K562 (cell line): Measurements from ENCODE around the gene SLC30A10. TPM values are rescaled to one million over a fixed set of nuclear protein-coding genes. Genes with fewer than 3 reads are reported as not detected.

Experiments
- ATAC-seq: fragments of 200-7000 bp; cut with Tn5 transposase; 3 replicates; pipeline ENCODE4 v1.9.1; 2020; ENCODE audit warnings: moderate library complexity
- BruUV-seq: library from RNA; stranded (reverse); fragments of 400-500 nt; replicated peaks from 2 replicates; lab custom pipeline; 2021; lab: Mats Ljungman, UMichigan
- CTCF ChIA-PET: fragments of 300-600 bp; formaldehyde crosslinking; extraction: SDS; loops from one replicate; lab custom pipeline; 2021; ENCODE audit warnings: low intra/inter-chr PET ratio; lab: Yijun Ruan, JAX
- POLR2A ChIA-PET: fragments of 300-600, 350-650 bp; sonication (Branson Sonifier 250); formaldehyde crosslinking; extraction: SDS; loops from one replicate; lab custom pipeline; 2021; ENCODE audit warnings: antibody characterized with exemption, inconsistent platforms; lab: Yijun Ruan, JAX
- DNase-seq, 4 experiments: peaks; one replicate each; pipeline versions ENCODE4 v3.0.0 to v3.0.0-alpha.2; 2011 to 2018; ENCODE audit warnings: low spot score in 3 of 4, mixed read lengths in 3 of 4; ENCODE audit errors: extremely low read depth in 1 of 4
- FAIRE-seq: peaks from 2 replicates; lab custom pipeline; 2011; peaks lifted over from hg19 to GRCh38; lab: Jason Lieb, UNC
- H2AFZ ChIP-seq: 2 replicates; pipeline ENCODE4 v1.6.0; 2011; ENCODE audit warnings: low read depth, low read length, control low read depth, inconsistent platforms
- H3K27ac ChIP-seq: fragments of 200-600 bp; 3 replicates; pipeline ENCODE4 v1.8.0; 2011; ENCODE audit warnings: low read depth, mild to moderate bottlenecking, control low read depth, inconsistent platforms, low read length, moderate library complexity, mixed read lengths; ENCODE audit errors: extremely low read depth
- H3K27me3 ChIP-seq, 2 experiments: fragments of 300-600 bp in 1 of 2; 2 replicates in 1 of 2; 3 replicates in 1 of 2; pipeline versions ENCODE4 v1.6.0 to v1.8.0; 2011; ENCODE audit warnings: inconsistent platforms in 2 of 2, low read length in 2 of 2, mild to moderate bottlenecking in 1 of 2, mixed read lengths in 1 of 2, moderate library complexity in 1 of 2; ENCODE audit not compliant: control insufficient read depth in 2 of 2, insufficient read depth in 2 of 2
- H3K36me3 ChIP-seq: fragments of 300-600 bp; 3 replicates; pipeline ENCODE4 v1.8.0; 2011; ENCODE audit warnings: mild to moderate bottlenecking, low read length, inconsistent platforms; ENCODE audit not compliant: control insufficient read depth, insufficient read depth
- H3K4me1 ChIP-seq, 2 experiments: fragments of 200-600 bp in 1 of 2; replicated peaks in 1 of 2; 2 replicates in 1 of 2; 3 replicates in 1 of 2; pipeline versions ENCODE4 v1.5.1 to v1.8.0; 2011; ENCODE audit warnings: inconsistent platforms in 2 of 2, low read length in 2 of 2, mild to moderate bottlenecking in 1 of 2, mixed read lengths in 1 of 2, moderate library complexity in 1 of 2; ENCODE audit not compliant: control insufficient read depth in 2 of 2, insufficient read depth in 2 of 2
- H3K4me2 ChIP-seq: 2 replicates; pipeline ENCODE4 v1.6.1; 2011; ENCODE audit warnings: low read length, control low read depth, inconsistent platforms, mixed read lengths; ENCODE audit not compliant: insufficient read depth
- H3K4me3 ChIP-seq: fragments of 200-600 bp; sonication (generic), shearing (Covaris generic); 2 replicates; pipeline ENCODE4 v1.5.1; 2016; ENCODE audit warnings: control low read depth, inconsistent platforms
- H3K79me2 ChIP-seq: fragments of 200-600 bp; 3 replicates; pipeline ENCODE4 v1.8.0; 2011; ENCODE audit warnings: low read length, inconsistent platforms; ENCODE audit not compliant: control insufficient read depth, insufficient read depth
- H3K9ac ChIP-seq, 2 experiments: 2 replicates each; pipeline versions ENCODE4 v1.6.0 to v1.6.1; 2011; ENCODE audit warnings: low read depth in 2 of 2, low read length in 2 of 2, control low read depth in 1 of 2, inconsistent platforms in 1 of 2, mild to moderate bottlenecking in 1 of 2, mixed read lengths in 1 of 2; ENCODE audit not compliant: insufficient read depth in 1 of 2
- H3K9me1 ChIP-seq: one replicate; pipeline ENCODE4 v1.6.0; 2011; ENCODE audit warnings: inconsistent platforms, mild to moderate bottlenecking, low read length, moderate library complexity; ENCODE audit not compliant: control insufficient read depth, insufficient read depth
- H3K9me3 ChIP-seq: replicated peaks from 2 replicates; pipeline ENCODE4 v1.5.1; 2011; ENCODE audit warnings: low read depth, low read length, inconsistent platforms; ENCODE audit not compliant: control insufficient read depth, insufficient read depth
- H4K20me1 ChIP-seq: replicated peaks from 2 replicates; pipeline ENCODE4 v1.6.1; 2011; ENCODE audit warnings: low read length, inconsistent platforms, mixed read lengths; ENCODE audit not compliant: control insufficient read depth, insufficient read depth
- BMI1 ChIP-seq: fragments of 150-350 bp; IDR thresholded peaks from 2 replicates; pipeline ENCODE4 v1.6.1; 2014; ENCODE audit warnings: low read length
- CCAR2 ChIP-seq: fragments of 200-400 bp; formaldehyde crosslinking; IDR thresholded peaks from 2 replicates; pipeline ENCODE4 v1.6.1; 2017; ENCODE audit warnings: mild to moderate bottlenecking, low read depth, low read length
- MECOM ChIP-seq: fragments of 250-450 bp; sonication (Bioruptor Pico); IDR thresholded peaks from 2 replicates; pipeline ENCODE4 v1.8.0; 2022; ENCODE audit warnings: inconsistent platforms
- NFATC3 ChIP-seq: fragments of 450-650 bp; IDR thresholded peaks from 2 replicates; pipeline ENCODE4 v1.6.1; 2017; ENCODE audit warnings: mild to moderate bottlenecking
- PCBP1 ChIP-seq: fragments of 200-400 bp; formaldehyde crosslinking; IDR thresholded peaks from 2 replicates; pipeline ENCODE4 v1.6.1; 2018; ENCODE audit warnings: mild to moderate bottlenecking, low read depth, low read length; ENCODE audit not compliant: poor library complexity, severe bottlenecking
- PCBP2 ChIP-seq: fragments of 200-400 bp; formaldehyde crosslinking; IDR thresholded peaks from 2 replicates; pipeline ENCODE4 v1.6.1; 2018; ENCODE audit warnings: low read length, low read depth, mild to moderate bottlenecking, moderate library complexity; ENCODE audit not compliant: poor library complexity, severe bottlenecking
- PHF21A ChIP-seq: fragments of 450-650 bp; IDR thresholded peaks from 2 replicates; pipeline ENCODE4 v1.6.1; 2017; ENCODE audit warnings: low read depth, borderline replicate concordance
- TBP ChIP-seq: optimal IDR thresholded peaks from 2 replicates; pipeline ENCODE3; 2011; ENCODE audit warnings: low read depth, low read length, improper control_type of control experiment
- ZNF197 ChIP-seq: fragments of 200-800 bp; sonication (Bioruptor generic); IDR thresholded peaks from 2 replicates; pipeline ENCODE4 v1.6.1; 2016; ENCODE audit warnings: low read depth, missing genetic modification characterization, missing compliant biosample characterization
- ZNF668 ChIP-seq: fragments of 250-450 bp; sonication (Bioruptor Pico); IDR thresholded peaks from 2 replicates; pipeline ENCODE4 v1.8.0; 2022; ENCODE audit warnings: mild to moderate bottlenecking, inconsistent platforms
- WGBS: fragments of 100-300 bp; shearing (Covaris generic); methylation state at CpG from one replicate; pipeline ENCODE4 v1.1.6; 2016; ENCODE audit warnings: low coverage, mixed read lengths; ENCODE audit not compliant: insufficient coverage; ENCODE audit errors: missing lambda C conversion rate; 5-methylcytosine and 5-hydroxymethylcytosine counted together
- in situ Hi-C: fragments of 300-500 bp; cut with MboI; formaldehyde crosslinking; loops from 4 replicates; pipeline ENCODE4 v1.15.0; 2018; ENCODE audit warnings: inconsistent platforms, mixed read lengths
- intact Hi-C: fragments of 100-400 bp; cut with micrococcal nuclease; formaldehyde crosslinking; loops from 2 replicates; pipeline ENCODE4 v1.14.2; 2022
- polyA plus RNA-seq, 8 experiments: library from polyadenylated mRNA; depleted of rRNA in 4 of 8; stranded (reverse) in 5 of 8; unstranded in 3 of 8; fragments of >200 nt; fragmentation: Nextera tagmentation in 2 of 8; fragmentation: Illumina TruSeq in 1 of 8; extraction: Ambion mirVana in 2 of 8; extraction: Trizol in 1 of 8; gene quantifications; 2 replicates each; pipeline versions ENCODE4 v1.2.1 to v1.2.3, GENCODE V29; 2011 to 2014; ENCODE audit warnings: inconsistent platforms in 1 of 8, missing spikeins in 1 of 8
- total RNA-seq, 7 experiments: library from RNA; depleted of rRNA in 6 of 7; stranded (reverse); fragments of >200 nt in 6 of 7; fragmentation: Illumina TruSeq in 2 of 7; extraction: Trizol in 2 of 7; gene quantifications; 2 replicates each; pipeline versions ENCODE4 v1.2.1 to v1.2.3, GENCODE V29; 2011 to 2021; ENCODE audit warnings: low replicate concordance in 1 of 7
- TF ChIP-seq, protein P1 (sequence below), 2 experiments: fragments of 450-650 bp; conservative IDR thresholded peaks; 2 replicates each; pipeline ENCODE4 v1.6.1; 2017; ENCODE audit warnings: mild to moderate bottlenecking in 2 of 2, moderate library complexity in 2 of 2
- TF ChIP-seq, protein P2 (sequence below), 3 experiments: fragments of 200-800 bp in 1 of 3; fragments of 250-450 bp in 1 of 3; fragments of 450-650 bp in 1 of 3; sonication (Bioruptor Pico) in 1 of 3; sonication (Bioruptor generic) in 1 of 3; formaldehyde crosslinking in 1 of 3; IDR thresholded peaks; 2 replicates each; pipeline versions ENCODE4 v1.6.1 to v1.8.0; 2016 to 2022; ENCODE audit warnings: mild to moderate bottlenecking in 2 of 3, missing genetic modification characterization in 2 of 3, missing compliant biosample characterization in 1 of 3, moderate library complexity in 1 of 3
- TF ChIP-seq, protein P3 (sequence below): fragments of 250-450 bp; sonication (Bioruptor Pico); IDR thresholded peaks from 2 replicates; pipeline ENCODE4 v1.5.0; 2021; ENCODE audit warnings: mild to moderate bottlenecking, borderline replicate concordance

The SLC30A10 gene
- total and polyA plus RNA-seq, 9 of the 15 experiments (the other 6 are each of a cell fraction or from before 2014, with no cell fraction given) = 2.6 to 11.3 (median 7.1) TPM

DNA sequence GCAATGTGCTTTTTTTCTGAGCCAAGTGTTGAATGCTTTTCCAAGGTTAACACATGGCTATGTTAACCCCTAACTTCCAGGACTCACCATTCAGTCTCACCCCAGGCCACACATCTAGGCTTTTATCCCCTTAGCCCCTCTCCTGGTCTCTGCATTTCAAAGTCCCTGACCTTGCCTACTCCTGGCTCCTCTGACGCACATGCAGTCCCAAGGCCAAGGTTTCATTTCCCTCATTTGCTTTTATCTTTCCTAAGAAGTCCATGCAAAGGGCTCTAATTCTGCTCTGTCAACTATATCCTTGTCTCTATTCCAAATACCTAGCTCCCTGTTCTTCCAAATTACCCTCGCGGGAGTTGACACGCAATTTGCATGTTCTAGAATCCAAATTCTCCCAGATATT, 25.4 kb downstream of the SLC30A10 start (continued):
- TF ChIP-seq, protein P1, sequence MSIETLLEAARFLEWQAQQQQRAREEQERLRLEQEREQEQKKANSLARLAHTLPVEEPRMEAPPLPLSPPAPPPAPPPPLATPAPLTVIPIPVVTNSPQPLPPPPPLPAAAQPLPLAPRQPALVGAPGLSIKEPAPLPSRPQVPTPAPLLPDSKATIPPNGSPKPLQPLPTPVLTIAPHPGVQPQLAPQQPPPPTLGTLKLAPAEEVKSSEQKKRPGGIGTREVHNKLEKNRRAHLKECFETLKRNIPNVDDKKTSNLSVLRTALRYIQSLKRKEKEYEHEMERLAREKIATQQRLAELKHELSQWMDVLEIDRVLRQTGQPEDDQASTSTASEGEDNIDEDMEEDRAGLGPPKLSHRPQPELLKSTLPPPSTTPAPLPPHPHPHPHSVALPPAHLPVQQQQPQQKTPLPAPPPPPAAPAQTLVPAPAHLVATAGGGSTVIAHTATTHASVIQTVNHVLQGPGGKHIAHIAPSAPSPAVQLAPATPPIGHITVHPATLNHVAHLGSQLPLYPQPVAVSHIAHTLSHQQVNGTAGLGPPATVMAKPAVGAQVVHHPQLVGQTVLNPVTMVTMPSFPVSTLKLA (conservative IDR thresholded peaks at IDR 0.05) = 0 out of 4 replicates have a peak, but pooled peaks of 1 of the 2 experiments have one; percentile 4
- TF ChIP-seq MECOM = peak; percentile 31; the same call in 1 of the 2 replicates
- TF ChIP-seq, protein P2, sequence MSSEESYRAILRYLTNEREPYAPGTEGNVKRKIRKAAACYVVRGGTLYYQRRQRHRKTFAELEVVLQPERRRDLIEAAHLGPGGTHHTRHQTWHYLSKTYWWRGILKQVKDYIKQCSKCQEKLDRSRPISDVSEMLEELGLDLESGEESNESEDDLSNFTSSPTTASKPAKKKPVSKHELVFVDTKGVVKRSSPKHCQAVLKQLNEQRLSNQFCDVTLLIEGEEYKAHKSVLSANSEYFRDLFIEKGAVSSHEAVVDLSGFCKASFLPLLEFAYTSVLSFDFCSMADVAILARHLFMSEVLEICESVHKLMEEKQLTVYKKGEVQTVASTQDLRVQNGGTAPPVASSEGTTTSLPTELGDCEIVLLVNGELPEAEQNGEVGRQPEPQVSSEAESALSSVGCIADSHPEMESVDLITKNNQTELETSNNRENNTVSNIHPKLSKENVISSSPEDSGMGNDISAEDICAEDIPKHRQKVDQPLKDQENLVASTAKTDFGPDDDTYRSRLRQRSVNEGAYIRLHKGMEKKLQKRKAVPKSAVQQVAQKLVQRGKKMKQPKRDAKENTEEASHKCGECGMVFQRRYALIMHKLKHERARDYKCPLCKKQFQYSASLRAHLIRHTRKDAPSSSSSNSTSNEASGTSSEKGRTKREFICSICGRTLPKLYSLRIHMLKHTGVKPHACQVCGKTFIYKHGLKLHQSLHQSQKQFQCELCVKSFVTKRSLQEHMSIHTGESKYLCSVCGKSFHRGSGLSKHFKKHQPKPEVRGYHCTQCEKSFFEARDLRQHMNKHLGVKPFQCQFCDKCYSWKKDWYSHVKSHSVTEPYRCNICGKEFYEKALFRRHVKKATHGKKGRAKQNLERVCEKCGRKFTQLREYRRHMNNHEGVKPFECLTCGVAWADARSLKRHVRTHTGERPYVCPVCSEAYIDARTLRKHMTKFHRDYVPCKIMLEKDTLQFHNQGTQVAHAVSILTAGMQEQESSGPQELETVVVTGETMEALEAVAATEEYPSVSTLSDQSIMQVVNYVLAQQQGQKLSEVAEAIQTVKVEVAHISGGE (CRISPR knock-in tag; IDR thresholded peaks at IDR 0.05) = no peak
- TF ChIP-seq, all 486 proteins: peak for 6

DNA sequence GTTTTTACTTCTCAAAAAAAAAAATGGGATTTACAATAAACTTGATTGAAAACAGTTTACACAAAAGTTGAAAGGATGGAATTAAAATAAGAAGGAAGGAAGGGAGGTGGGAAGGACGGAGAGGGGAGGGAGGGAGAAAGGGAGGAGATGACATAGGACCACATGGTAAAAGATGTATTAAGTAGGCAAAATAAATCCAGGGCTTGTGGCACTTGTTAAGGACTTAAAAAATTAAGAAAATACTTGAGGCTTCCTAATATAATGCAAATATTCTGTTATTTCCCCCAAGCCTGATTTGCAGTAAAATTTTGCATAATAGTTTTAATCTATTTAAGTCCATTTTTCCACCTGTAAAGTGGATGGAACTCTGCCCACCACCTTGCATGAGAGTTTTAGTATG, 27.5 kb downstream of the SLC30A10 start:
- in situ Hi-C loops = no loop called here
- intact Hi-C loops = no loop called here
- no peak for FAIRE-seq
- TF ChIP-seq NFATC3 = no peak
- TF ChIP-seq, protein P3, sequence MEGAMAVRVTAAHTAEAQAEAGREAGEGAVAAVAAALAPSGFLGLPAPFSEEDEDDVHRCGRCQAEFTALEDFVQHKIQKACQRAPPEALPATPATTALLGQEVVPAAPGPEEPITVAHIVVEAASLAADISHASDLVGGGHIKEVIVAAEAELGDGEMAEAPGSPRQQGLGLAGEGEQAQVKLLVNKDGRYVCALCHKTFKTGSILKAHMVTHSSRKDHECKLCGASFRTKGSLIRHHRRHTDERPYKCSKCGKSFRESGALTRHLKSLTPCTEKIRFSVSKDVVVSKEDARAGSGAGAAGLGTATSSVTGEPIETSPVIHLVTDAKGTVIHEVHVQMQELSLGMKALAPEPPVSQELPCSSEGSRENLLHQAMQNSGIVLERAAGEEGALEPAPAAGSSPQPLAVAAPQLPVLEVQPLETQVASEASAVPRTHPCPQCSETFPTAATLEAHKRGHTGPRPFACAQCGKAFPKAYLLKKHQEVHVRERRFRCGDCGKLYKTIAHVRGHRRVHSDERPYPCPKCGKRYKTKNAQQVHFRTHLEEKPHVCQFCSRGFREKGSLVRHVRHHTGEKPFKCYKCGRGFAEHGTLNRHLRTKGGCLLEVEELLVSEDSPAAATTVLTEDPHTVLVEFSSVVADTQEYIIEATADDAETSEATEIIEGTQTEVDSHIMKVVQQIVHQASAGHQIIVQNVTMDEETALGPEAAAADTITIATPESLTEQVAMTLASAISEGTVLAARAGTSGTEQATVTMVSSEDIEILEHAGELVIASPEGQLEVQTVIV (CRISPR knock-in tag) = no peak
- TF ChIP-seq ZNF668 (CRISPR knock-in tag) = no peak
- no peak for TF ChIP-seq ZNF197 (CRISPR knock-in tag)
- no peak for TF ChIP-seq TBP
- TF ChIP-seq CCAR2 = no peak
- TF ChIP-seq BMI1 = no peak
- TF ChIP-seq PCBP2 = peak; percentile 95
- no peak for TF ChIP-seq PHF21A
- peak; percentile 90 for TF ChIP-seq PCBP1

More for the DNA sequence above, 27.5 kb downstream of the SLC30A10 start:
- H2AFZ ChIP-seq = peak overlapping the region; percentile 83; the same call in 1 of the 2 replicates
- no peak overlapping the region for H3K4me2 ChIP-seq
- no peaks in the 10 kb centered on the region for H4K20me1 ChIP-seq
- H3K9me3 ChIP-seq = no peaks in the 10 kb centered on the region
- no peak overlapping the region for H3K27ac ChIP-seq
- no TSS peak for BruUV-seq
- H3K9ac ChIP-seq = no peak overlapping the region
- no peak overlapping the region for H3K4me3 ChIP-seq
- H3K27me3 ChIP-seq = no peaks in the 10 kb centered on the region
- no peaks in the 10 kb centered on the region for H3K36me3 ChIP-seq
- H3K4me1 ChIP-seq = peaks cover 31 to 58% of the 10 kb centered on the region in 2 experiments
- ATAC-seq = no peak
- H3K79me2 ChIP-seq = no peaks in the 10 kb centered on the region
- DNase-seq = no peak
- H3K9me1 ChIP-seq = no peaks in the 10 kb centered on the region
- ChIA-PET POLR2A (interaction anchor here (0.9 to 1.6 kb wide), 2 partner anchors 25 to 38 kb away, joined by 4 to 5 read pairs; no protein-coding TSS in a partner anchor), CTCF (no interaction called here)
- no CpG with 5 or more reads among the region's 1 CpG for WGBS
